H7 (cell line): ENCODE results near the gene VOPP1. TPM values are rescaled to one million over a fixed set of nuclear protein-coding genes. Genes with fewer than 3 reads are reported as not detected.
A peak's percentile ranks its signal among the peaks of the same experiment; 100 is the strongest.
"Not testable (repeated sequence)": the region's sequence is repeated elsewhere in the genome, so short reads cannot be mapped to it uniquely, and the experiment has no call there.

Source experiments
- DNase-seq: peaks from one replicate; pipeline ENCODE4 v3.0.0; 2012
- H3K27me3 ChIP-seq: 2 replicates; pipeline ENCODE4 v1.6.0; 2011; ENCODE audit warnings: mild to moderate bottlenecking, low read length; ENCODE audit not compliant: control insufficient read depth, insufficient read depth
- H3K36me3 ChIP-seq: replicated peaks from 2 replicates; pipeline ENCODE4 v1.5.1; 2011; ENCODE audit warnings: low read length; ENCODE audit not compliant: control insufficient read depth, insufficient read depth
- H3K4me3 ChIP-seq: 2 replicates; pipeline ENCODE4 v1.5.1; 2011; ENCODE audit warnings: low read depth, mild to moderate bottlenecking, control low read depth, low read length, moderate library complexity; ENCODE audit not compliant: insufficient read depth
- total RNA-seq: library from RNA; depleted of rRNA; stranded (reverse); fragments of >200 nt; shearing (Covaris generic); gene quantifications from 2 replicates; pipeline ENCODE4 v1.2.3, GENCODE V29; 2014

The VOPP1 gene
- total RNA-seq, 1 experiment from 2014 or later, result 103 TPM

DNA sequence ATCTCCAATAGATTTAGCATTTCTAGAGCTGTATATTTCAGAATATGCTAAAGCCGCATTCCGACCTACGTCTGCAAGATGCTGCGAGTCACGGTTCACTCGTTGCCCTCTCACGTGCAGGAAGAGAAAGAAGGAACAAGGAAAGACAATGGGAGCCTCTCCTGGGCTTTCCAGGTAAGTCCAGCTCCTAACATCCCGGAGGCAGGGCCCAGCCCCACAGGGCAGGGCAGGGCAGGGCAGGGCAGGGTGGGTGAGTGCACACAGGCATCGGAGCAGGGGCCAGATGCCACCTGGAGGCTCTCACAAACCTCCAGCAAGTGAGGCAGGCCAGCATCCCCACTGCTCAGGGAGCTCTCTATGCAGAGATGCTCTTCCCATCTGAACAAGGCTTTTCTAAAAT, 50.8 kb downstream of the VOPP1 start:
- peak; percentile 71 for DNase-seq
- no peak overlapping the region for H3K4me3 ChIP-seq

DNA sequence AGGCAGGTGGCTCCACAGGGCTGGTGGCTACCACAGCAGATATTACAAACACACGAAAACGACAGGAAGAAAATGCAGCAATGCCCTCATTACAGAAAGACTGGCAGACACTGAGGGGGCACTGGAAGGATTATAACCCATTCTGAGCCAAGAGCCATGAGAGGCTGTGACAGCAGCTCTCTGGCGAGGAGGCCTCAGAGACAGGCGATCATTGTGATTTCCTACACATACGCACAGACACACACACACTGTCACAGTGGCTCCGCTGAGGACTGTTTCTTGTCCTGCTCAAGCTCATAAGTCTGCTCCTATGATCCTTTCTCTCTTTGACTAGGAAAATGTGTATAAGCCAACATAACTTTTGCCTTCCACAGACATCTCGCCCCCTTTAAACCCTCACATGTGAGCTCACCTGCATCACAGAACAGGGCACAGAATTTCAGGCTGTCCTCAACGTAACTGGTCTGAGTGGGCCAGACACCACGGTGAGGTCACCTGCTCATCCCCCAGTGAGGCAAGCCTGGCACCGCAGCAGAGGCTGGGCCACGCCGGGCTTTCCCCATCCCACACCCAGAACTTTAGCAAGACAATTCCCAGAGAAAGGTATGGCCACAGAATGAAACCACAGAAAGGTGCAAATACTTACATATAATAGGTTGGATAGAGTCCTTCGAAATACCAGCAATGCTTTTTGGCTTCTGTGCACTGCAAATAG, 51.7 kb downstream of the VOPP1 start:
- Histone ChIP-seq H3K36me3 (peaks cover 6% of the 10 kb centered on the region), H3K27me3 (no peaks in the 10 kb centered on the region), H3K4me3 (no peak overlapping the region)
- no peak for DNase-seq

More for the DNA sequence above, 50.8 kb downstream of the VOPP1 start:
- Histone ChIP-seq H3K36me3 (peaks cover 4% of the 10 kb centered on the region), H3K27me3 (no peaks in the 10 kb centered on the region)

DNA sequence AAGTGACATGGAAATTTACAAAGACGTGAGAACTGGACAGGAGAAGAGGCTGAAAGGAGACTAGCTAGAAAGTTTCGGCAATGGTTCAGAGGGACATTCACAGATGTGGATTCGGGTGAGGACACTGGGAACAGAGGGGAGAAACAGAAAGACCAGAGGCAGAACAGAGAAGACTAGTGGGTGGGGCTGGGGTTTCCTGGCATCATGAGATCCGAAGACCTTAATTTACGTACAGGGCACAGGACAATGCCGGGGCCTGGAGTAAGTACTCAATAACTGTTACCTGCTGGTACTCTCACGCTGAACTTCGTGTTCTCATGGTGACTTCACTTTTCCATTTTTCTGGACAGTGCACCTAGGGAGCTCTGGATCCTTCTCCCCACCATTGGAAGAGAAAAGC, 53.5 kb downstream of the VOPP1 start:
- Histone ChIP-seq H3K27me3 (no peaks in the 10 kb centered on the region), H3K36me3 (peaks cover 7% of the 10 kb centered on the region), H3K4me3 (no peak overlapping the region)
- no peak for DNase-seq

DNA sequence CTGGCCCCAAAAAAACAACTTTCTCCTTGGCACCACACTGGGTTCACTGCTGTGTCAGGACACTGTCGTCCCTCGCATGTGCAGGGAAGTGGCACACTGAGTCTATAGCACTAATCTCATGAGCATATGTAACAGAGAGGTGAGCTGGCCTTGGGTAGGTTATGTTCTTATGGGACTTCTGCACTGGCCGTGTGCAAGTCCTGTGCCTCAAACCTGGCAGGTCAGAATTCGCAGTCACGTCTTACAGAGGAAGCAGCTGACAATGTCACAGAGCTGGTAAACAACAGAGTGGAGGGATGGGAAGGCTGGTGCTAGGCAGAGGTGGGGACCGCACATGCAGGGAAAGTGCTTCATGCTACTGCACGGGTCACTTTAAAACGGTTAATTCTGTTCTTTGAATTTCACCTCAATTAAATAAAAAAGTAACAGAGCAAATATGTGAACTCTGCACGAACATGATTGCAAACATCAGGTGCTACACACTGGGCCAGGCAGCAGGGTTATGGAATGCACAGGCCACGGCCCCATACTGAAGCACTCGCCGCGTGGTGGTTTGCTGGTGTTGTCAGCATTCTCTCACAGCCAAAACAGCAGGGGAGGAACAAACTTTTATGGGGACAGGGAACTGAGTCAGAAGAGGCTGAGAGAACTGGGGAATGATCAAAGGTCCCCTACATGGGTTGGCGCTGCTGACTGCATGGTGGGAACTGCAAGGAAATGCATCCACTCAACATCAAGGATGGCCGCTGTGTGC, 54.2 kb downstream of the VOPP1 start:
- Histone ChIP-seq H3K4me3 (no peak overlapping the region), H3K36me3 (peaks cover 7% of the 10 kb centered on the region), H3K27me3 (no peaks in the 10 kb centered on the region)
- DNase-seq, result no peak

DNA sequence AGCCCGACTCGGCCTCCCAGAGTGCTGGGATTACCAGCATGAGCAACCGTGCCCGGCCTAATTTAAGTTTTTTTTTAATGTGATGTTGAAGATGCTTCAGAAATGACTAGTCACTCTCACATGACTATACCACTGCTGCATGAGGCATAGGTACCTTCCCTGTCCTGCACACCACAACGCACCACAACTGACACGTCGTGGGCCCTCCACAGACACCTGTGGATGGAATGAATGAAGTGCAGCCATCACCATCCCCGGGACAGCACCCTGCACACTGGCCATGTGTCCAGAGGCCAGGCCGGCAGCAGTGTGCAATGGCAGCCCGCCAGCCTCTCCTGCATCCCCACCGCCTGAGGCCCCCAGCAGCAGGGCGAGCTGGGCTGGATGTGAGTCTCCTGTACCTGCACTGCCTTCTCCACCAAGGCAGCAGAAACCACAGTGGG, 55.1 kb downstream of the VOPP1 start:
- no peaks in the 10 kb centered on the region for H3K27me3 ChIP-seq
- H3K36me3 ChIP-seq, result peaks cover 7% of the 10 kb centered on the region
- no peak for DNase-seq
- no peak overlapping the region for H3K4me3 ChIP-seq

DNA sequence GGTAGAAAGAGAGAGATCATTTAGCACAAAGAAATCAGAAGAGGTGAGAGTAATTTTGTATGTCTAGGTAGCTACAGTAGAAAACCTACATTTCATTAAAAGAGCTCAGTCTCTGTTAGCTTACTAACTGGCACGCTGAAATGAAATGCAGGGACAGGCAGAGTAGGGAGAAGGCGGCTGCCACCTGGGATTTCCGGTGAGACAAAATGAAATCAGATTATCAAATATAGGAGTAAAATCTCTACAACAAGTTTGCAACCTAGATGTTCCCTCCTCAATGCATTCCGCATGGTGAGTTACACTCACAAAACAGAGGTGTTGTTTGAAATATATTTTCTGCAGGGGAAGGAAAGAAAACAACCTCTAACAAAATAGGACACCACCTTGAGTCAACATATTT, 55.9 kb downstream of the VOPP1 start:
- no peak for DNase-seq
- no peaks in the 10 kb centered on the region for H3K27me3 ChIP-seq
- H3K4me3 ChIP-seq, result no peak overlapping the region
- H3K36me3 ChIP-seq, result peaks cover 7% of the 10 kb centered on the region

DNA sequence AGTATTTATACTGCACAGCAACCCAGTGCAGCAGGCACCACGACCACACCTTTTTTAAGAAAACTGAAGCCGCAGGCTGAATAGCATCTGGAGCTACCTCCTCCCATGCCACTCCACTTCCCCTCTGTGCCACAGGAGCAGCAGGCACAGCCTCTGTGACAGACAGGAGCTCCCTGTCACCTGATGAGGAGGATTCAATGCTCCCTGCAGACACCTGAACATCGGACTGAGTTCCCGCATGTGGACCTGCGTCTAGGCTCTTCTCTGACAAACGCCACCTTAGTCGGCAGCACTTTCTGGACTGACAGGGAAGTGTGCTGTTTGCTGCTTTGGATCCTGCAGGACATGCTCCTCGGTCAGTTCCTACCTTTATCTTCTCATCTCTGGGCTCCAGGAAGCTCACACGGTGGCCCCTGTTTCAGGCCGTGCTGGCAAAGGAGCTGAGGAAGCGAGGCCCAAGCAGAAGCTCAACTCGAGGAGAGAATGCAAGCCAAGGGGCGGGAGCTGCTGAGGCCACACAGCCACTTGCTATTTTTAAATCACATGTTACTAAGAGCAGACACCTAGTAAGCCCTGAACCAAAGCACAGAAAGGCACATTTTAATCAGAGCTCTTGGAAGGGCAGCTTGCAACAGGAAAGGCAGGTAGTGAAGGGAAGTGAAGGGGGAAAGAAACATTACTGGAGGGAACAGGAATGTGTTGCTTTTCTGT, 56.6 kb downstream of the VOPP1 start:
- Histone ChIP-seq H3K27me3 (no peaks in the 10 kb centered on the region), H3K36me3 (peaks cover 7% of the 10 kb centered on the region), H3K4me3 (no peak overlapping the region)
- no peak for DNase-seq

DNA sequence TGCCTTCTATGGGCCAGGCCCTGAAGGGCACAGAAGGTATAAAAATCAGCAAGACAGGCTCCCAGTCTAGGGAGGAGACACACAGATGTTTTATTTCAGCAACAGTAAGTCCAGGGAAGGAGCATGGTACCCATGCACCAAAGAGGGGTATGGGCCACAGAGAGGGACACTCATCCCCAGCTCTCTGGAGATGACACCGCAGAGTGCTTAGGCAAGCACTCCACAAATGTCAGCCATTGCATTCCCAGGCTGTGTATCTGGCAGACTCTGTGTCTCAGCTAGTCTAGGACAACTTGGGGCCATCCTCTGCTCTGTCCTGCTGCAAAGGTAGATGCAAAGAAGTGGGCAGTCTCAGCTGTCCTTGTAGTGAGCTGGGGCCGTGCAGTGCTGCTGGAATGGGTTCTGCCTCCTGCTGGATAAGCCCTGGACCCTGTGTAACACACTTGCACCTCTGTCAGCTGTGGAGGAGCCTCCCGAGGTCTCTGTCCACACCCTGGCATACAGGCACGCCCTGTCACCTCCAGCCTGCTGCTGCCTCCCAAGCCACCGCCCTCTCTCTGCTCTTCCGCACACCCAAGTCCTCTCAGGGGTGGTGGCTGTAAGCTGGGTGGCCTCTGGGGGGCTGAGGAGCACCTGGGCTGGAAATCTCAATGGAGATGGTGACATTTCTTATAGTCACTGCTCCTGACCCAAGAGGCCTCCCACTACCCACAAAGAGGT, 57.6 kb downstream of the VOPP1 start:
- no peak overlapping the region for H3K4me3 ChIP-seq
- H3K36me3 ChIP-seq, result peaks cover 7% of the 10 kb centered on the region
- H3K27me3 ChIP-seq, result no peaks in the 10 kb centered on the region
- no peak for DNase-seq

DNA sequence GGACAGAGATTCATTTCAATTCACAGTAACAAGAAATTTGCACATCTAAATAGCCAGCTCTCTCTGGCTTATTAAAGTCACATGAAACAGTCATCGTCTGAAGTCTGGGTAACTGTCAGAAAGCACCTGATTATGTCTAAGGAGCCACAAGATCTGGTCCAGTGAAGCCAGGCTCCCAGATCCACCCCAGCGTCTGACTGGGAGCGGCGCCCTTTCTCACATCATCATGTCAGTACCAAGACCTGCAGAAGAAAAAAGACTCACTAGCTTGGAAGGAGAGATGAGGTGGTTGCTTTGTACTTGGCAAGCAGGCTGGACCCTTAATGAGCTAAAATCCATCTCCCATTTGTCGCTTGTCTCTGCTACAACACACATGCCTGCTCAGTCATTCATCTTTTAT, 58.4 kb downstream of the VOPP1 start:
- Histone ChIP-seq H3K4me3 (no peak overlapping the region), H3K27me3 (no peaks in the 10 kb centered on the region), H3K36me3 (peaks cover 7% of the 10 kb centered on the region)
- no peak for DNase-seq

DNA sequence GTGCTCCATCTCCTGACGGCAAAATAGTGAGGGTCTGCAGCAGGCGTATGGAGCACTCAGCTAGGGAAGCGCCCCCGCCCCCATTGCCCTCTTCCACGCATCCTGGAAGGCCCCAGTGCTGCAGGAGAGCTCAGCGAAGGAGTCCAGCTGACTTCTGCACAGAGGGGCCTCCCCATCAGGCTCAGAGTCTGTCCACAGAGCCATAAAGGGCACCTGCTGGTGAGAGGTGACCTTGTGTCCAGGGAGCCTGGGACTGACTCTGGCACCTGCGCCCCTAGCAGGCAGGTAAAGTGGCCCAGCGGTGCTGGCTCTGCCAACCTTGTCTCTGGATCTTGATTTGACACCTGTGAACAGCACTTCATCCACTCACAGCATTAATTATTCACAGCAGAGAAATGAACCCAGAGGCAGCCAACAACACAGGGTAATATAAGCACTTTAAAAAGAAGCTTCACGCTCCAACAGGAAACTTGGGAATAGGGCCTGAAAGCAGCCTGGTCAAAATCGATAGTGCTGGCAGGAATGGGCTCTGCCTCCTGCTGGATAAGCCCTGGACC, 59.6 kb downstream of the VOPP1 start:
- no peak overlapping the region for H3K4me3 ChIP-seq
- peaks cover 3% of the 10 kb centered on the region for H3K36me3 ChIP-seq
- no peak for DNase-seq
- no peaks in the 10 kb centered on the region for H3K27me3 ChIP-seq

DNA sequence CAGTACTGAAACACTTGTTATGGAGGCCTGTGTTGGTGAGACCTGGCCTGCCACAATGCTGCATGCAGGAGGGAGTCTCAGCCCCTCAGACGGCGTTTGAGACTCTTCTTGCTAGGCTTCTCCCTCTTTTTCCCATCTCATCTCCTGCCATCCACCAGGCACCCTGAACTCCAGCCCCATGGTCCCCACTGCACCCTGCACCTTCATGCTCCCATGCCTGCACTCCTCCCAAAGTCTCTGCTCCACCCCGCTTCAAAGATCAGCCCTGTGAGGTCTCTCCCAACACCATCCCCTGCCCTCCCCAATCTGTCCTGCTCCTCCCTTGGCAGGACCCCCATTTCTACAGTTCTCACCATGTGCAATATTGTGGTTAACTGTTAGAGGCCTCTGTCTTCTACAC, 61.7 kb downstream of the VOPP1 start:
- Histone ChIP-seq H3K36me3 (peaks cover 1% of the 10 kb centered on the region), H3K27me3 (no peaks in the 10 kb centered on the region), H3K4me3 (no peak overlapping the region)
- no peak for DNase-seq

DNA sequence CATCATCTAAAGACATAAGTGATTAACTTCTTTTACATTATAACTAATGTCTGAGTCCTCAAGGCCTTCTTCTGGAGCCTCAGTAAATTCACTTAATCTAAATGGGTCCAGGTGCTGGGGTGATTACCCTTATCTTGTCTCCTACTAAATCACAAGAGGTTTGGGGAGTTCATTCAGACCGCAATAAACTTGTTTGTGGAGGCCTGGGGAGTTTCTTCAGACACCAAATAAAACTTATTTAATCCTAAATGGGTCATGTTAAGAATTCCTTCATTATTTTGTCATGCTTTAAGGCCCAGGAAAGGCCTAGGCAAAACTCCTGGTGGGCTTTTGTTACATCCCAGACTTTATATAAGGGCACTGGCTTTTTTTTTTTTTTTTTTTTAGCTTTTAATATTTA, 62.1 kb downstream of the VOPP1 start:
- not testable (repeated sequence) for DNase-seq

DNA sequence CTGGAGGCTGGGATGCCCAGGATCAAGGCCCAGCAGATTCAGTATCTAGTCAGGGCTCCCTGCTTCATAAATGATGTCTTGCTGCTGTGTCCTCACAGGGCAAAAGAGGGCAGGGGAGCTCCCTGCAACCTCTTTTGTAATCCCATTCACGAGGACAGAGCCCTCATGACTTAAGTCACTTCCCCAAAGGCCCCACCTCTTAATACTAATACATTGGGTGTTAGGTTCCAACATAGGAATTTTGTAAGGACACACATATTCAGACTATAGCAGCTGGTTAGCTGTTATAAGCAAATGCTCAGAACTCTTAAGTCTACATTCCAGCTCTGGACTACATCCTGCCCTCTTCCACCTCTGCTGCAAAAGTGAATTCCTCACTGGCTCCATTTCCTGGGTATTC, 63.0 kb downstream of the VOPP1 start:
- Histone ChIP-seq H3K36me3 (no peaks in the 10 kb centered on the region; the same call in none of the 2 replicates), H3K4me3 (no peak overlapping the region), H3K27me3 (no peaks in the 10 kb centered on the region)
- DNase-seq, result no peak

More for the DNA sequence above, 62.1 kb downstream of the VOPP1 start:
- H3K36me3 ChIP-seq, H3K4me3 ChIP-seq, H3K27me3 ChIP-seq: not testable (repeated sequence)
